MM.1S (cell line): Measurements from ENCODE around the gene VWA5B2.

Experiments
- DNase-seq: peaks from one replicate; pipeline ENCODE4 v3.0.0-alpha.2; 2015
- H2AFZ ChIP-seq: fragments of 300-600 bp; sonication (generic); 2 replicates; pipeline ENCODE4 v1.6.0; 2016; ENCODE audit warnings: antibody characterized with exemption, low read length
- H3F3A ChIP-seq: fragments of 300-600 bp; sonication (generic); 2 replicates; pipeline ENCODE4 v1.6.1; 2016; ENCODE audit warnings: mild to moderate bottlenecking, antibody characterized with exemption, low read length, moderate library complexity, mixed read lengths; ENCODE audit not compliant: insufficient read depth
- H3K27ac ChIP-seq: fragments of 300-600 bp; sonication (generic); 2 replicates; pipeline ENCODE4 v1.5.1; 2016; ENCODE audit warnings: mild to moderate bottlenecking, low read length
- H3K27me3 ChIP-seq: fragments of 300-600 bp; sonication (generic); replicated peaks from 2 replicates; pipeline ENCODE4 v1.6.0; 2016; ENCODE audit warnings: low read length; ENCODE audit not compliant: insufficient read depth
- H3K36me3 ChIP-seq: fragments of 300-600 bp; sonication (generic); replicated peaks from 2 replicates; pipeline ENCODE4 v1.6.1; 2016; ENCODE audit warnings: mild to moderate bottlenecking, low read length, mixed read lengths; ENCODE audit not compliant: insufficient read depth
- H3K4me1 ChIP-seq: fragments of 300-600 bp; sonication (generic); 2 replicates; pipeline ENCODE4 v1.6.1; 2016; ENCODE audit warnings: low read length, mixed read lengths
- H3K4me2 ChIP-seq: fragments of 300-600 bp; sonication (generic); 2 replicates; pipeline ENCODE4 v1.6.0; 2016; ENCODE audit warnings: low read depth, low read length
- H3K4me3 ChIP-seq: fragments of 300-600 bp; sonication (generic); 2 replicates; pipeline ENCODE4 v1.5.1; 2016; ENCODE audit warnings: low read length, mixed read lengths
- H3K79me2 ChIP-seq: fragments of 300-600 bp; sonication (generic); 2 replicates; pipeline ENCODE4 v1.6.1; 2016; ENCODE audit warnings: mixed run types, low read length, mixed read lengths
- H3K9ac ChIP-seq: fragments of 300-600 bp; sonication (generic); 2 replicates; pipeline ENCODE4 v1.6.1; 2016; ENCODE audit warnings: low read length, mixed read lengths
- H3K9me2 ChIP-seq: fragments of 300-600 bp; sonication (generic); replicated peaks from 2 replicates; pipeline ENCODE4 v1.6.1; 2016; ENCODE audit warnings: mild to moderate bottlenecking, low read length, mixed read lengths; ENCODE audit not compliant: insufficient read depth
- H3K9me3 ChIP-seq: fragments of 300-600 bp; sonication (generic); replicated peaks from 2 replicates; pipeline ENCODE4 v1.6.1; 2016; ENCODE audit warnings: mild to moderate bottlenecking, low read length, mixed read lengths; ENCODE audit not compliant: insufficient read depth
- H4K20me1 ChIP-seq: fragments of 300-600 bp; sonication (generic); 2 replicates; pipeline ENCODE4 v1.6.1; 2016; ENCODE audit warnings: mild to moderate bottlenecking, low read length, moderate library complexity, mixed read lengths; ENCODE audit not compliant: insufficient read depth
- EZH2 ChIP-seq: fragments of 300-600 bp; sonication (generic); optimal IDR thresholded peaks from 2 replicates; pipeline ENCODE3; 2017; ENCODE audit warnings: low read depth, mild to moderate bottlenecking, antibody characterized with exemption, low read length, mixed read lengths
- EZH2phosphoT487 ChIP-seq: fragments of 300-600 bp; sonication (generic); IDR thresholded peaks from 2 replicates; pipeline ENCODE4 v1.6.1; 2018; ENCODE audit warnings: antibody characterized with exemption, low read length
- TF ChIP-seq, protein P1 (sequence below): fragments of 300-600 bp; sonication (generic); IDR thresholded peaks from 2 replicates; pipeline ENCODE4 v1.5.1; 2016; ENCODE audit warnings: antibody characterized with exemption, low read length, mixed read lengths

Gene VWA5B2

DNA sequence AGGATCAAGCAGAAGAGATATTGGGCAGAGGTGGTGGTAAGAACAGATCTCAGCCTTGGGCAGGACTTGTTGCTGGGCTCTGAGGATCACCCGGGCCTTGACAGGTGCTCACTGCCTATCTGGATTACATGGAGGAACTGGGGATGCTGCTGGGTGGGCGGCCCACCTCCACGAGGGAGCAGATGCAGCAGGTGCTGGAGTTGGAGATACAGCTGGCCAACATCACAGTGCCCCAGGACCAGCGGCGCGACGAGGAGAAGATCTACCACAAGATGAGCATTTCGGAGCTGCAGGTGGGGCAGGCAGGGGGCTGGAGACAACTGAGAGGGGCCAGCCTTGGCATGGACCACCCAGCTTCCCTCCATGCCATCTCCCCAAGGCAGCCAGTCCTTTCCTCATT is 54.3 kb downstream of the VWA5B2 start:
- no peaks in the 10 kb centered on the region for H3F3A ChIP-seq
- no peak overlapping the region for H3K4me2 ChIP-seq
- no peak overlapping the region for H2AFZ ChIP-seq
- H3K4me3 ChIP-seq, result no peak overlapping the region
- no peaks in the 10 kb centered on the region for H3K4me1 ChIP-seq
- TF ChIP-seq, protein P1, sequence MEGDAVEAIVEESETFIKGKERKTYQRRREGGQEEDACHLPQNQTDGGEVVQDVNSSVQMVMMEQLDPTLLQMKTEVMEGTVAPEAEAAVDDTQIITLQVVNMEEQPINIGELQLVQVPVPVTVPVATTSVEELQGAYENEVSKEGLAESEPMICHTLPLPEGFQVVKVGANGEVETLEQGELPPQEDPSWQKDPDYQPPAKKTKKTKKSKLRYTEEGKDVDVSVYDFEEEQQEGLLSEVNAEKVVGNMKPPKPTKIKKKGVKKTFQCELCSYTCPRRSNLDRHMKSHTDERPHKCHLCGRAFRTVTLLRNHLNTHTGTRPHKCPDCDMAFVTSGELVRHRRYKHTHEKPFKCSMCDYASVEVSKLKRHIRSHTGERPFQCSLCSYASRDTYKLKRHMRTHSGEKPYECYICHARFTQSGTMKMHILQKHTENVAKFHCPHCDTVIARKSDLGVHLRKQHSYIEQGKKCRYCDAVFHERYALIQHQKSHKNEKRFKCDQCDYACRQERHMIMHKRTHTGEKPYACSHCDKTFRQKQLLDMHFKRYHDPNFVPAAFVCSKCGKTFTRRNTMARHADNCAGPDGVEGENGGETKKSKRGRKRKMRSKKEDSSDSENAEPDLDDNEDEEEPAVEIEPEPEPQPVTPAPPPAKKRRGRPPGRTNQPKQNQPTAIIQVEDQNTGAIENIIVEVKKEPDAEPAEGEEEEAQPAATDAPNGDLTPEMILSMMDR, result no peak
- no peak for TF ChIP-seq EZH2
- TF ChIP-seq EZH2phosphoT487, result no peak
- no peaks in the 10 kb centered on the region for H3K9me2 ChIP-seq
- no peak for DNase-seq
- H3K27ac ChIP-seq, result no peak overlapping the region
- no peak overlapping the region for H3K9ac ChIP-seq
- peaks cover 44% of the 10 kb centered on the region for H3K27me3 ChIP-seq
- no peaks in the 10 kb centered on the region for H3K36me3 ChIP-seq
- H4K20me1 ChIP-seq, result no peaks in the 10 kb centered on the region
- no peaks in the 10 kb centered on the region for H3K79me2 ChIP-seq
- no peaks in the 10 kb centered on the region for H3K9me3 ChIP-seq

DNA sequence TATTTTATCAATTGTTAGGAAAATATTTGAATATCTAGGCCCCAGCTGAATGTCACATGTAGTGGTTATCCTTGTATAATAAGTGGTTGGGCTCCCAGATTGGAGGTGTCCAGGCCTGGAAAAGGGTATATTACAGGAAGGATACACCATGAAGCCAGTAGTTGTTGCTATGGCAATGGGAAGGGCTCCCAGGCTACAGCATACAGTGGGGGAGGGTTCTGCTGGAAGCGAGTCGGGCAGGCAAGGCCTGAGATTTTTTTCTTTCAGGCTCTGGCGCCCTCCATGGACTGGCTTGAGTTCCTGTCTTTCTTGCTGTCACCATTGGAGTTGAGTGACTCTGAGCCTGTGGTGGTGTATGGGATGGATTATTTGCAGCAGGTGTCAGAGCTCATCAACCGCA is 55.3 kb downstream of the VWA5B2 start:
- TF ChIP-seq EZH2, result no peak
- TF ChIP-seq, protein P1, result peak; percentile 41
- Histone ChIP-seq H4K20me1 (no peaks in the 10 kb centered on the region), H3K36me3 (no peaks in the 10 kb centered on the region), H3K9ac (no peak overlapping the region), H3K27me3 (peaks cover 41% of the 10 kb centered on the region), H3K4me1 (no peaks in the 10 kb centered on the region), H3K79me2 (no peaks in the 10 kb centered on the region), H2AFZ (no peak overlapping the region), H3K4me2 (no peak overlapping the region), H3K9me2 (no peaks in the 10 kb centered on the region), H3K27ac (no peak overlapping the region), H3K9me3 (no peaks in the 10 kb centered on the region), H3K4me3 (no peak overlapping the region), H3F3A (no peaks in the 10 kb centered on the region)
- DNase-seq, result peak; percentile 30

DNA sequence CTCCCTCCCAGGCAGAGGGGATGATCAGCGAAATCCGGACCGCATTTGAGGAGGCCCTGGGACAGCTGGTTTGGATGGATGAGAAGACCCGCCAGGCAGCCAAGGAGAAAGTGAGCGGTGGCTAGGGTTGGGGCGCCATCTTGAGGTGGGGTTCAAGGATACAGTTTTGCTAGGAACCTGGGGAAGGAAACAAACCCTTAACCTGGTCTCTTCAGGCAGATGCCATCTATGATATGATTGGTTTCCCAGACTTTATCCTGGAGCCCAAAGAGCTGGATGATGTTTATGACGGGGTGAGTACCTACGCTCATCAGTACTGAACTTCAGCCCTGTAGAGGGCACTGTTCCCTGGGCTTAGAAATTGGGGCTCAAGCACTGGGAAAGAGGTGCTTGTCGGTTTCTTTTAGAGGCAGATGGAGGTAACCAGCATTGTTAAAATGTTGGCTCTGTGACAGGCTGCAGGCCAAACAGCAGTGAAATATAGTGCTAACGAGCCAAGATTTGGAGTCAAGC is 60.1 kb downstream of the VWA5B2 start:
- H4K20me1 ChIP-seq, result no peaks in the 10 kb centered on the region
- no peak for TF ChIP-seq EZH2
- TF ChIP-seq, protein P1, result peak; percentile 95
- H3K4me1 ChIP-seq, result no peaks in the 10 kb centered on the region
- H3K9me2 ChIP-seq, result no peaks in the 10 kb centered on the region
- H3K9me3 ChIP-seq, result no peaks in the 10 kb centered on the region
- H3K4me3 ChIP-seq, result no peak overlapping the region
- DNase-seq, result peak; percentile 65
- no peak overlapping the region for H3K27ac ChIP-seq
- no peaks in the 10 kb centered on the region for H3K36me3 ChIP-seq
- peaks cover 44% of the 10 kb centered on the region for H3K27me3 ChIP-seq
- H3K4me2 ChIP-seq, result no peak overlapping the region
- H3K9ac ChIP-seq, result no peak overlapping the region
- H3K79me2 ChIP-seq, result no peaks in the 10 kb centered on the region
- no peaks in the 10 kb centered on the region for H3F3A ChIP-seq
- peak overlapping the region; percentile 2; the same call in 1 of the 2 replicates for H2AFZ ChIP-seq
